Endothelial cell of umbilical vein (primary cell): ENCODE results near the gene RAB6B. TPM values are rescaled to one million over a fixed set of nuclear protein-coding genes. Genes with fewer than 3 reads are reported as not detected.

Experiments used
- BruUV-seq: library from RNA; stranded (reverse); fragments of 400-500 nt; replicated peaks from 2 replicates; lab custom pipeline; 2021; lab: Mats Ljungman, UMichigan
- CTCF ChIA-PET: fragments of 300-600, 350-600 bp; sonication (Branson Sonifier 250); formaldehyde crosslinking; loops from one replicate; lab custom pipeline; 2021; ENCODE audit warnings: antibody characterized with exemption, inconsistent platforms; lab: Charles Lee
- POLR2A ChIA-PET: fragments of 300-600, 350-600 bp; sonication (Branson Sonifier 250); formaldehyde crosslinking; loops from one replicate; lab custom pipeline; 2021; ENCODE audit warnings: antibody characterized with exemption, inconsistent platforms; lab: Charles Lee
- DNase-seq: peaks from one replicate; pipeline ENCODE4 v3.0.0-alpha.2; 2011; ENCODE audit warnings: low read depth, low spot score
- FAIRE-seq: peaks from 2 replicates; lab custom pipeline; 2011; peaks lifted over from hg19 to GRCh38; lab: Jason Lieb, UNC
- H2AFZ ChIP-seq: 2 replicates; pipeline ENCODE4 v1.6.0; 2012; ENCODE audit warnings: low read depth, low read length, control low read depth, inconsistent platforms
- H3K27ac ChIP-seq: 2 replicates; pipeline ENCODE4 v1.5.1; 2011; ENCODE audit warnings: low read depth, mild to moderate bottlenecking, control low read depth, low read length, moderate library complexity; ENCODE audit not compliant: insufficient read depth
- H3K27me3 ChIP-seq, 2 experiments: 2 replicates each; pipeline versions ENCODE4 v1.6.0 to v1.6.1; 2011; ENCODE audit warnings: low read length in 2 of 2, mixed read lengths in 1 of 2; ENCODE audit not compliant: control insufficient read depth in 2 of 2, insufficient read depth in 2 of 2
- H3K36me3 ChIP-seq, 2 experiments: 2 replicates in 1 of 2; 3 replicates in 1 of 2; pipeline ENCODE4 v1.5.1; 2011; ENCODE audit warnings: low read length in 2 of 2, mild to moderate bottlenecking in 1 of 2, moderate library complexity in 1 of 2; ENCODE audit not compliant: control insufficient read depth in 2 of 2, insufficient read depth in 2 of 2; ENCODE audit errors: extremely low read depth in 1 of 2
- H3K4me1 ChIP-seq: 3 replicates; pipeline ENCODE4 v1.5.1; 2011; ENCODE audit warnings: mild to moderate bottlenecking, low read length; ENCODE audit not compliant: control insufficient read depth, insufficient read depth; ENCODE audit errors: extremely low read depth
- H3K4me2 ChIP-seq: 2 replicates; pipeline ENCODE4 v1.6.1; 2011; ENCODE audit warnings: low read length, control low read depth, mixed read lengths; ENCODE audit not compliant: insufficient read depth
- H3K4me3 ChIP-seq, 3 experiments: fragments of 200-600 bp in 1 of 3; sonication (generic), shearing (Covaris generic) in 1 of 3; replicated peaks in 1 of 3; 2 replicates each; pipeline ENCODE4 v1.5.1; 2011 to 2016; ENCODE audit warnings: control low read depth in 3 of 3, low read length in 3 of 3, mild to moderate bottlenecking in 2 of 3, inconsistent platforms in 1 of 3, low read depth in 1 of 3, moderate library complexity in 1 of 3; ENCODE audit not compliant: insufficient read depth in 1 of 3
- H3K79me2 ChIP-seq: 2 replicates; pipeline ENCODE4 v1.6.0; 2012; ENCODE audit warnings: low read length, inconsistent platforms; ENCODE audit not compliant: control insufficient read depth, insufficient read depth
- H3K9ac ChIP-seq: replicated peaks from 2 replicates; pipeline ENCODE3; 2011; ENCODE audit warnings: low read length, control low read depth; ENCODE audit not compliant: insufficient read depth; ENCODE audit errors: extremely low read depth
- H3K9me1 ChIP-seq: replicated peaks from 3 replicates; pipeline ENCODE4 v1.6.0; 2011; ENCODE audit warnings: mild to moderate bottlenecking, low read length; ENCODE audit not compliant: control insufficient read depth, insufficient read depth; ENCODE audit errors: extremely low read depth
- H3K9me3 ChIP-seq: replicated peaks from 2 replicates; pipeline ENCODE4 v1.5.1; 2012; ENCODE audit warnings: low read length, inconsistent platforms; ENCODE audit not compliant: control insufficient read depth, insufficient read depth
- H4K20me1 ChIP-seq: replicated peaks from 2 replicates; pipeline ENCODE3; 2011; ENCODE audit warnings: mild to moderate bottlenecking, low read length; ENCODE audit not compliant: control insufficient read depth, insufficient read depth; ENCODE audit errors: extremely low read depth
- CTCF ChIP-seq, 2 donors: IDR thresholded peaks; 1 replicate in 1 of 2; 2 replicates in 1 of 2; pipeline ENCODE4 v1.5.1; 2011; ENCODE audit warnings: low read length in 2 of 2, mild to moderate bottlenecking in 2 of 2, moderate library complexity in 2 of 2, control low read depth in 1 of 2, inconsistent platforms in 1 of 2, low read depth in 1 of 2; ENCODE audit not compliant: insufficient read depth in 1 of 2; ENCODE audit errors: extremely low read depth in 1 of 2
- EZH2 ChIP-seq: IDR thresholded peaks from 2 replicates; pipeline ENCODE4 v1.6.1; 2012; ENCODE audit warnings: borderline replicate concordance, low read depth, mild to moderate bottlenecking, moderate library complexity, low read length, inconsistent platforms; ENCODE audit not compliant: severe bottlenecking
- FOS ChIP-seq: IDR thresholded peaks from 2 replicates; pipeline ENCODE4 v1.6.1; 2011; ENCODE audit warnings: mild to moderate bottlenecking, low read length, moderate library complexity, borderline replicate concordance; ENCODE audit not compliant: insufficient read depth
- GATA2 ChIP-seq: IDR thresholded peaks from 2 replicates; pipeline ENCODE4 v1.7.0; 2011; ENCODE audit warnings: low read depth, mild to moderate bottlenecking, moderate library complexity, mixed read lengths, low read length; ENCODE audit not compliant: insufficient read length, insufficient read depth
- JUN ChIP-seq: IDR thresholded peaks from 2 replicates; pipeline ENCODE4 v1.6.1; 2011; ENCODE audit warnings: borderline replicate concordance, low read depth; ENCODE audit not compliant: insufficient read length, insufficient read depth
- MAX ChIP-seq: IDR thresholded peaks from 2 replicates; pipeline ENCODE4 v1.6.1; 2011; ENCODE audit not compliant: insufficient read depth, insufficient read length
- MYC ChIP-seq: IDR thresholded peaks from one replicate; pipeline ENCODE4 v1.6.1; 2011; ENCODE audit warnings: mild to moderate bottlenecking, low read depth, low read length
- POLR2A ChIP-seq: IDR thresholded peaks from 2 replicates; pipeline ENCODE4 v1.6.1; 2012; ENCODE audit warnings: low read depth, mild to moderate bottlenecking, control low read depth, low read length
- POLR2AphosphoS5 ChIP-seq: IDR thresholded peaks from 2 replicates; pipeline ENCODE4 v1.6.1; 2012; ENCODE audit warnings: low read depth, mild to moderate bottlenecking, control low read depth, low read length, moderate library complexity; ENCODE audit not compliant: insufficient read depth
- dilution Hi-C: fragments of 300-500 bp; cut with MboI; formaldehyde crosslinking; loops from one replicate; pipeline ENCODE4 v1.15.0; 2019; ENCODE audit warnings: low sequenced_read_pairs; ENCODE audit not compliant: extremely low pct_ligation_motif_present
- intact Hi-C: fragments of 100-400 bp; cut with micrococcal nuclease; formaldehyde crosslinking; loops from one replicate; pipeline ENCODE4 v1.10.0; 2022
- polyA plus RNA-seq, 4 experiments: library from polyadenylated mRNA; depleted of rRNA in 3 of 4; stranded (reverse) in 3 of 4; unstranded in 1 of 4; fragments of >200 nt; gene quantifications; 2 replicates each; pipeline versions ENCODE4 v1.2.1 to v1.2.3, GENCODE V29; 2011 to 2012; ENCODE audit warnings: missing spikeins in 1 of 4
- total RNA-seq: library from RNA; stranded (reverse); gene quantifications from 2 replicates; pipeline ENCODE4 v1.2.3, GENCODE V29; 2021

RAB6B gene
- total and polyA plus RNA-seq, 2 donors (not counting 3 experiments of a cell fraction or from before 2014, with no cell fraction given), result 1.7 to 6.7 TPM

- CTCF ChIA-PET, result interaction anchor here (1.3 kb wide), 1 partner anchor 11 kb away, joined by 3 read pairs; no protein-coding TSS in a partner anchor
- intact Hi-C loops (no loop called here), dilution Hi-C loops (no loop called here)
- no peaks in the 10 kb centered on the region for H3K36me3 ChIP-seq
- H3K27me3 ChIP-seq, result peaks cover 0 to 5% of the 10 kb centered on the region in 2 experiments
- TF ChIP-seq EZH2, result no peak
- TF ChIP-seq GATA2, result no peak
- TF ChIP-seq FOS, result no peak
- TF ChIP-seq CTCF (IDR thresholded peaks at IDR 0.05; ENCODE audit: extremely low read depth in 1 of 2, insufficient read depth in 1 of 2, low read depth in 1 of 2, low read length in 2 of 2), result no peak
- no peak for TF ChIP-seq MYC
- TF ChIP-seq POLR2AphosphoS5, result no peak
- TF ChIP-seq MAX, result no peak
- no peak for TF ChIP-seq JUN
- no peak for TF ChIP-seq POLR2A
- no peaks in the 10 kb centered on the region for H3K9me1 ChIP-seq
- H2AFZ ChIP-seq, result no peak overlapping the region
- no peak overlapping the region for H3K4me3 ChIP-seq
- H3K4me2 ChIP-seq, result no peak overlapping the region
- no peaks in the 10 kb centered on the region for H3K9me3 ChIP-seq
- H3K9ac ChIP-seq, result no peak overlapping the region
- BruUV-seq, result no TSS peak
- peaks cover 6% of the 10 kb centered on the region for H3K4me1 ChIP-seq
- no peak overlapping the region for H3K27ac ChIP-seq
- H3K79me2 ChIP-seq, result no peaks in the 10 kb centered on the region
- no peak for DNase-seq
- POLR2A ChIA-PET, result no interaction called here
- no peaks in the 10 kb centered on the region for H4K20me1 ChIP-seq
- no peak for FAIRE-seq
Observed at GRCh38 chr3:133890972-133891644, 4.6 kb downstream of the RAB6B start.
